ENCODE results near the gene BACH2. TPM values are rescaled to one million over a fixed set of nuclear protein-coding genes. Genes with fewer than 3 reads are reported as not detected.

Gene BACH2
- total and polyA plus RNA-seq, 2 of the 8 experiments (the other 6 are each of a cell fraction or from before 2014, with no cell fraction given), result 1.9 to 5.9 TPM

DNA sequence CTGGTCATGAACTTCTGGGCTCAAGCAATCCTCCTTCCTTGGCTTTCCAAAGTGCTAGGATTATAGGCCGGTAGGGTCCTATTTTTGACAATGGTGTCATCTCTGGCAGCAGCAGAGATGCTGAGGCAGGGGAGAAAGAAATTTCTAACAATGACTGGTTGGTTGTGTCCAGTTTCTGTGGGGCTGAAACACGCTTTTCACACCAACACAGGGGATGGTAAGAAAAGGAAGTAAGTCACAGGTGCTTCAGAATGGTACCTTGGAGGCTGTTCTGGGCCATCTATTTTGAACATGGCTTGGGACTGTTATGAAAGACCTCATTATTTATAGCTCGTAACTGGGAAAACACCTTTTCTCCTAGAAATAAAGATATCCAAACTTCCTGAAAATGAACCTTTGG lies 329.7 kb downstream of the BACH2 start:
- CTCF ChIA-PET (ENCODE audit: partially characterized antibody), result interaction anchor here (0.6 to 2.1 kb wide), 6 partner anchors 12 to 514 kb away, joined by 3 to 12 read pairs (median 4); no protein-coding TSS in a partner anchor
- H3K79me2 ChIP-seq (ENCODE audit: control insufficient read depth in 1 of 2, insufficient read depth in 2 of 2, low read length in 2 of 2), result no peaks in the 10 kb centered on the region
- no peak overlapping the region for H2BK120ac ChIP-seq (replicated peaks; ENCODE audit: low read depth, low read length)
- H2AFZ ChIP-seq (ENCODE audit: low read length), result no peak overlapping the region
- H3K9me3 ChIP-seq (ENCODE audit: insufficient read depth in 2 of 2, low read depth in 1 of 2, low read length in 1 of 2), result no peaks in the 10 kb centered on the region
- H3K14ac ChIP-seq (ENCODE audit: insufficient read length), result no peak overlapping the region
- H4K8ac ChIP-seq (ENCODE audit: extremely low read depth, insufficient read depth, low read length), result no peak overlapping the region
- H3K36me3 ChIP-seq (ENCODE audit: control insufficient read depth in 2 of 4, insufficient read depth in 4 of 4, low read length in 3 of 4), result no peaks in the 10 kb centered on the region
- H2BK15ac ChIP-seq (ENCODE audit: low read length), result no peak overlapping the region
- H4K91ac ChIP-seq (replicated peaks; ENCODE audit: insufficient read length, low read length), result no peak overlapping the region
- 63% methylated on average over 3 of the region's 3 CpGs; no CpG with 5 or more reads in 1 of the 2 experiments for WGBS, 2 experiments (ENCODE audit: extremely low coverage in 1 of 2, insufficient coverage in 1 of 2, insufficient read length in 1 of 2, insufficient replicate concordance in 2 of 2, low coverage in 1 of 2, low lambda C conversion rate in 2 of 2, missing lambda C conversion rate in 1 of 2)
- no peak for DNase-seq (ENCODE audit: low read depth in 1 of 2, low spot score in 2 of 2)
- no peaks in the 10 kb centered on the region for H3K4me1 ChIP-seq (replicated peaks in 1 of 4; ENCODE audit: control insufficient read depth in 3 of 4, insufficient read depth in 4 of 4, low read length in 3 of 4)
- no peak overlapping the region for H3K4me3 ChIP-seq (ENCODE audit: extremely low read depth in 1 of 4, insufficient read depth in 2 of 4, low read depth in 3 of 4, low read length in 4 of 4)
- no peak overlapping the region for H3K23ac ChIP-seq (ENCODE audit: insufficient read length)
- no peak overlapping the region for H3K27ac ChIP-seq (ENCODE audit: low read depth, low read length)
- no peak overlapping the region for H3K9ac ChIP-seq (replicated peaks in 1 of 4; ENCODE audit: extremely low read depth in 1 of 4, low read depth in 3 of 4, low read length in 3 of 4)
- no peak for TF ChIP-seq POLR2AphosphoS5 (IDR thresholded peaks at IDR 0.05; ENCODE audit: low read depth, low read length)
- TF ChIP-seq ASH2L (IDR thresholded peaks at IDR 0.05; ENCODE audit: low read length), result no peak
- TF ChIP-seq SIRT6 (IDR thresholded peaks at IDR 0.05; ENCODE audit: low read length), result no peak
- TF ChIP-seq BACH1 (IDR thresholded peaks at IDR 0.05; ENCODE audit: low read length), result no peak
- TF ChIP-seq, protein P1, sequence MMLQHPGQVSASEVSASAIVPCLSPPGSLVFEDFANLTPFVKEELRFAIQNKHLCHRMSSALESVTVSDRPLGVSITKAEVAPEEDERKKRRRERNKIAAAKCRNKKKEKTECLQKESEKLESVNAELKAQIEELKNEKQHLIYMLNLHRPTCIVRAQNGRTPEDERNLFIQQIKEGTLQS (IDR thresholded peaks at IDR 0.05; ENCODE audit: insufficient read depth, low read depth, low read length), result no peak
- TF ChIP-seq SUZ12 (IDR thresholded peaks at IDR 0.05; ENCODE audit: low read length), result no peak
- TF ChIP-seq, protein P2, sequence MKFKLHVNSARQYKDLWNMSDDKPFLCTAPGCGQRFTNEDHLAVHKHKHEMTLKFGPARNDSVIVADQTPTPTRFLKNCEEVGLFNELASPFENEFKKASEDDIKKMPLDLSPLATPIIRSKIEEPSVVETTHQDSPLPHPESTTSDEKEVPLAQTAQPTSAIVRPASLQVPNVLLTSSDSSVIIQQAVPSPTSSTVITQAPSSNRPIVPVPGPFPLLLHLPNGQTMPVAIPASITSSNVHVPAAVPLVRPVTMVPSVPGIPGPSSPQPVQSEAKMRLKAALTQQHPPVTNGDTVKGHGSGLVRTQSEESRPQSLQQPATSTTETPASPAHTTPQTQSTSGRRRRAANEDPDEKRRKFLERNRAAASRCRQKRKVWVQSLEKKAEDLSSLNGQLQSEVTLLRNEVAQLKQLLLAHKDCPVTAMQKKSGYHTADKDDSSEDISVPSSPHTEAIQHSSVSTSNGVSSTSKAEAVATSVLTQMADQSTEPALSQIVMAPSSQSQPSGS (IDR thresholded peaks at IDR 0.05; ENCODE audit: low read length), result no peak
- no peak for TF ChIP-seq BRCA1 (IDR thresholded peaks at IDR 0.05; ENCODE audit: low read depth, low read length)
- no peak overlapping the region for H3K4me2 ChIP-seq (ENCODE audit: insufficient read depth in 1 of 2, low read depth in 2 of 2, low read length in 2 of 2)
- H4K20me1 ChIP-seq (replicated peaks in 1 of 2; ENCODE audit: control insufficient read depth in 1 of 2, insufficient read depth in 2 of 2, low read length in 2 of 2), result no peaks in the 10 kb centered on the region
- H2BK20ac ChIP-seq (ENCODE audit: low read length), result no peak overlapping the region
- H2BK5ac ChIP-seq (ENCODE audit: low read depth, low read length), result no peak overlapping the region
- no peak overlapping the region for H3K56ac ChIP-seq (replicated peaks; ENCODE audit: insufficient read length, low read depth, low read length)
- H3K4ac ChIP-seq (replicated peaks; ENCODE audit: insufficient read length, low read depth, low read length), result no peak overlapping the region
- no peak overlapping the region for H3K18ac ChIP-seq (ENCODE audit: extremely low read depth, low read length)
- no peak overlapping the region for H2AK5ac ChIP-seq (ENCODE audit: low read depth, low read length)
- H3K79me1 ChIP-seq (ENCODE audit: low read depth, low read length), result no peaks in the 10 kb centered on the region
- POLR2A ChIA-PET (ENCODE audit: partially characterized antibody), result no interaction called here
- no peak overlapping the region for H4K5ac ChIP-seq (ENCODE audit: insufficient read length, low read depth, low read length)
- H2BK12ac ChIP-seq (ENCODE audit: low read depth, low read length), result no peak overlapping the region
- no peak for FAIRE-seq
- H3K27me3 ChIP-seq (replicated peaks in 1 of 4; ENCODE audit: control insufficient read depth in 3 of 4, extremely low read depth in 1 of 4, insufficient read depth in 3 of 4, low read length in 3 of 4), result no peaks in the 10 kb centered on the region
- H3K23me2 ChIP-seq (ENCODE audit: low read depth, low read length), result no peaks in the 10 kb centered on the region; the same call in 1 of the 2 replicates
